AG09319 (cell line): ENCODE data around the gene RGS19.

Experiments used
- DNase-seq: peaks from one replicate; pipeline ENCODE4 v3.0.0-alpha.2; 2010; ENCODE audit warnings: low read depth; ENCODE audit errors: extremely low read depth
- TF ChIP-seq, protein P1 (sequence below): IDR thresholded peaks from 2 replicates; pipeline ENCODE4 v1.5.1; 2011; ENCODE audit warnings: low read depth, mild to moderate bottlenecking, inconsistent platforms, low read length, moderate library complexity

RGS19 gene

DNA sequence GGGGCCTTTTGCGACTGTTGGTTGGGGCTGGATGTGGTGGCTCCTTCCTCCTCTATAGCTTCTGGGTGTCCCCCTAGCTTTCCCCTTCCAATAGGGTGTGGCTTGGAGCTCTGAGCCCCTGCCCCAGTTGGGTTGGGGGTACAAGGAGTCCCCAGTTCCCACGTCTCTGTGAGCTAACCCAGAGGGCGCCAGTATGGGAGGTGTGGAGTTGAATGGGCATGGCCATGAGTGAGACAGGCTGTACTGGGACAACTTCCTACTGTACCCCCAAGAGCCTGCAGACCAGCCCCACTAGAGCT, 42.2 kb downstream of the RGS19 start:
- TF ChIP-seq, protein P1, sequence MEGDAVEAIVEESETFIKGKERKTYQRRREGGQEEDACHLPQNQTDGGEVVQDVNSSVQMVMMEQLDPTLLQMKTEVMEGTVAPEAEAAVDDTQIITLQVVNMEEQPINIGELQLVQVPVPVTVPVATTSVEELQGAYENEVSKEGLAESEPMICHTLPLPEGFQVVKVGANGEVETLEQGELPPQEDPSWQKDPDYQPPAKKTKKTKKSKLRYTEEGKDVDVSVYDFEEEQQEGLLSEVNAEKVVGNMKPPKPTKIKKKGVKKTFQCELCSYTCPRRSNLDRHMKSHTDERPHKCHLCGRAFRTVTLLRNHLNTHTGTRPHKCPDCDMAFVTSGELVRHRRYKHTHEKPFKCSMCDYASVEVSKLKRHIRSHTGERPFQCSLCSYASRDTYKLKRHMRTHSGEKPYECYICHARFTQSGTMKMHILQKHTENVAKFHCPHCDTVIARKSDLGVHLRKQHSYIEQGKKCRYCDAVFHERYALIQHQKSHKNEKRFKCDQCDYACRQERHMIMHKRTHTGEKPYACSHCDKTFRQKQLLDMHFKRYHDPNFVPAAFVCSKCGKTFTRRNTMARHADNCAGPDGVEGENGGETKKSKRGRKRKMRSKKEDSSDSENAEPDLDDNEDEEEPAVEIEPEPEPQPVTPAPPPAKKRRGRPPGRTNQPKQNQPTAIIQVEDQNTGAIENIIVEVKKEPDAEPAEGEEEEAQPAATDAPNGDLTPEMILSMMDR = no peak
- no peak for DNase-seq

GRCh38 chr20:64036346-64037198, 42.7 kb downstream of the RGS19 start:
- TF ChIP-seq, protein P1 = no peak
- no peak for DNase-seq

DNA sequence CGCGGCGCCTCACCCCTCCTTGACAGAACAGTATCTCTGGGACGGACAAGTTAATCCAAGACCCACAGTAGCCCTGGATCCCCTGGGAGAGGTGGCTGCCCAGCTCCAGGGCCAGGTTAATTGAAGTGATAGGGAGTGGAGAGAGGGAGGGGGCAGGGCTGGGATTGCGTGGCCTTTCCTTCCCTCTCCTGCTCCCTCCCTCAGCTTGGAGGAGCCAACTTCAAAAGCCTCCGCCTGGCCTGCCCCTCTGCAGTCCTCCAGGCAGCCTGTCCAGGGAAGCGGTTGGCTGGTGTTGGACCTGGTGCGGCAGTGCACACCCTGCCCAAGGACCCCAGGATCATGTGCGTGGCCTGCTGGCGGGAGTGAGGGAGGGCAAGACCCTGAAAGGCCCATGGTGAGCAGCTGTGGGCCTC, 43.4 kb downstream of the RGS19 start, which contains the start of gene C20orf204:
C20orf204 (plus strand) TSS at position 250 of the 413 bp plus-strand sequence; CDS start at position 392, 142 bp downstream.
- DNase-seq = no peak
- TF ChIP-seq, protein P1 = no peak

GRCh38 chr20:64035066-64035932, 44.0 kb downstream of the RGS19 start:
- TF ChIP-seq, protein P1 = no peak
- DNase-seq = no peak

- DNase-seq = no peak
- TF ChIP-seq, protein P1 = no peak
Measured at GRCh38 chr20:64033981-64034493, 45.3 kb downstream of the RGS19 start.

GRCh38 chr20:64032706-64033624, 46.4 kb downstream of the RGS19 start:
- TF ChIP-seq, protein P1 = no peak
- DNase-seq = no peak
